GM21786 (cell line): Measurements from ENCODE around the gene NPHP4.

Experiments
- ATAC-seq: cut with Tn5 transposase; IDR thresholded peaks from one replicate; pipeline ENCODE4 v1.9.1; 2021; ENCODE audit not compliant: unreplicated experiment

NPHP4 gene

GRCh38 chr1:5837976-5838653 lies 154.1 kb downstream of the NPHP4 start:
- no peak for ATAC-seq

GRCh38 chr1:5836776-5837440 lies 155.3 kb downstream of the NPHP4 start:
- no peak for ATAC-seq

- ATAC-seq: no peak
Measured at GRCh38 chr1:5835179-5835562, 157.1 kb downstream of the NPHP4 start.

GRCh38 chr1:5834477-5835178 lies 157.6 kb downstream of the NPHP4 start:
- no peak for ATAC-seq

GRCh38 chr1:5833911-5834310 lies 158.3 kb downstream of the NPHP4 start:
- ATAC-seq: no peak

- no peak for ATAC-seq
Measured at GRCh38 chr1:5832916-5833895, 159.0 kb downstream of the NPHP4 start.

GRCh38 chr1:5831600-5832335 lies 160.5 kb downstream of the NPHP4 start:
- no peak for ATAC-seq

- no peak for ATAC-seq
Measured at GRCh38 chr1:5830771-5831599, 161.2 kb downstream of the NPHP4 start.

GRCh38 chr1:5829414-5829813 lies 162.8 kb downstream of the NPHP4 start:
- no peak for ATAC-seq

- no peak for ATAC-seq
Measured at GRCh38 chr1:5828308-5828935, 163.8 kb downstream of the NPHP4 start.

- ATAC-seq: no peak
Measured at GRCh38 chr1:5827516-5827915, 164.7 kb downstream of the NPHP4 start.

- no peak for ATAC-seq
Measured at GRCh38 chr1:5826601-5827000, 165.6 kb downstream of the NPHP4 start.

- ATAC-seq: no peak
Measured at GRCh38 chr1:5822726-5823125, 169.5 kb downstream of the NPHP4 start.

GRCh38 chr1:5822266-5822665 lies 170.0 kb downstream of the NPHP4 start:
- ATAC-seq: no peak

- no peak for ATAC-seq
Measured at GRCh38 chr1:5821540-5822176, 170.6 kb downstream of the NPHP4 start.

- no peak for ATAC-seq
Measured at GRCh38 chr1:5820026-5820421, 172.2 kb downstream of the NPHP4 start.

- no peak for ATAC-seq
Measured at GRCh38 chr1:5819391-5820025, 172.7 kb downstream of the NPHP4 start.

- no peak for ATAC-seq
Measured at GRCh38 chr1:5818755-5819154, 173.5 kb downstream of the NPHP4 start.
